ENCODE results near the gene SPECC1. TPM values are rescaled to one million over a fixed set of nuclear protein-coding genes. Genes with fewer than 3 reads are reported as not detected.

SPECC1 gene
- polyA plus RNA-seq, 1 experiment, result 13.0 TPM

DNA sequence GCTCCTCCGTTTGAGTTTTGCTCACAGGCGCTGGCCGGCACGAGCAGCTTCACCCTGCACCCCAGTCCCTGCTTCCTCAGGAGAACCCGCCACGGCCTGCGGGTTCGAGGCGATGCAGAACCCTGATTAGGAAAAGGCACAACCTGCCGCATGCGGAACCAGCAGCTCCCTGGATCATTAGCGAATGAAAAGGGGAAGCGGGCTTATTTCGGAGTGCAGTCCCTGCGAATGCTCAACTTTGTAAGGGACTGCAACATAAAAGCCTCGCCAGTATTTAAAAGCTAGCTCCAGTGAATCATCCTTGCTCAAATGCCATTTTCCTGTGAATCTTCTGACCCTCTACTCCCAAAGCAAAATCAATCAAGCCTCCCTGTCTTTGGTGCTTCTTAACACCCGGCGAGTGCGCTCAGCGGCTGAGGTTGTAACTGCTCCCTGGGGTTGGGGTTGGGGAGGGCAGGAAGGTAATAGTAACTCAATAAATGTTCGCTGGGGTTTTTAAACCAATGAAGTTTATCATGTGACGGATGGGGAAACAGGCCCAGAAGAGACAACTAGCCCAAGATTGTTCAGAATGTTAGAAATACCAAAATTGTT lies 30.9 kb upstream of the SPECC1 start:
- Histone ChIP-seq H3K36me3 (ENCODE audit: control insufficient read depth, insufficient read depth, low read length) (no peaks in the 10 kb centered on the region), H3K27me3 (ENCODE audit: control insufficient read depth, insufficient read depth, low read length) (no peaks in the 10 kb centered on the region), H3K4me3 (ENCODE audit: low read depth, low read length) (peak overlapping the region; percentile 68)
- no peak for DNase-seq (ENCODE audit: low read depth)
- POLR2A ChIA-PET, result no interaction called here
- CTCF ChIA-PET, result interaction anchor here (0.9 to 1.5 kb wide), 5 partner anchors 10 to 249 kb away, joined by 3 to 4 read pairs (median 3); no protein-coding TSS in a partner anchor
- TF ChIP-seq, protein P1, sequence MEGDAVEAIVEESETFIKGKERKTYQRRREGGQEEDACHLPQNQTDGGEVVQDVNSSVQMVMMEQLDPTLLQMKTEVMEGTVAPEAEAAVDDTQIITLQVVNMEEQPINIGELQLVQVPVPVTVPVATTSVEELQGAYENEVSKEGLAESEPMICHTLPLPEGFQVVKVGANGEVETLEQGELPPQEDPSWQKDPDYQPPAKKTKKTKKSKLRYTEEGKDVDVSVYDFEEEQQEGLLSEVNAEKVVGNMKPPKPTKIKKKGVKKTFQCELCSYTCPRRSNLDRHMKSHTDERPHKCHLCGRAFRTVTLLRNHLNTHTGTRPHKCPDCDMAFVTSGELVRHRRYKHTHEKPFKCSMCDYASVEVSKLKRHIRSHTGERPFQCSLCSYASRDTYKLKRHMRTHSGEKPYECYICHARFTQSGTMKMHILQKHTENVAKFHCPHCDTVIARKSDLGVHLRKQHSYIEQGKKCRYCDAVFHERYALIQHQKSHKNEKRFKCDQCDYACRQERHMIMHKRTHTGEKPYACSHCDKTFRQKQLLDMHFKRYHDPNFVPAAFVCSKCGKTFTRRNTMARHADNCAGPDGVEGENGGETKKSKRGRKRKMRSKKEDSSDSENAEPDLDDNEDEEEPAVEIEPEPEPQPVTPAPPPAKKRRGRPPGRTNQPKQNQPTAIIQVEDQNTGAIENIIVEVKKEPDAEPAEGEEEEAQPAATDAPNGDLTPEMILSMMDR (IDR thresholded peaks at IDR 0.05; ENCODE audit: insufficient read depth, low read depth, low read length), result no peak

DNA sequence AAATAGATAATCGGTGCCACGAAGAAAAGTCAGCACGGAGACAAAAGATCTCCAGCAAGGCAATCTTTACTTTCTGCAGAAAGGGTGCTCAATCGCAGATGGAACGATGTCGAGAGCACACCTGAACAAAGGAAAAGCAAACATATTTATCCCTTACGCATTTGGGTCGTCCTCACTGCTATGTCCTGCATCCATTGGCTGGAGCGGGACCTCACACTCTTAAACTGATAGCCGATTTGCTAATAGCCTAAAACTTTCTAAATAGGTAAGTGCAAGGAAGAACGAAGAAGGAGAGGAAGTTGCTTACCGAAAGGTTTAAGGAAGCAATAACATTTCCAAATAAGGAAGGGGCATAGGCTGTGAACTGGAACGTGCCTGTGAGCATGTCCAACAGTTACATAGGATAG lies 30.4 kb upstream of the SPECC1 start:
- Histone ChIP-seq H3K27me3 (ENCODE audit: control insufficient read depth, insufficient read depth, low read length) (no peaks in the 10 kb centered on the region), H3K36me3 (ENCODE audit: control insufficient read depth, insufficient read depth, low read length) (no peaks in the 10 kb centered on the region), H3K4me3 (ENCODE audit: low read depth, low read length) (no peak overlapping the region)
- ChIA-PET CTCF (no interaction called here), POLR2A (no interaction called here)
- TF ChIP-seq, protein P1 (IDR thresholded peaks at IDR 0.05; ENCODE audit: insufficient read depth, low read depth, low read length), result no peak
- DNase-seq (ENCODE audit: low read depth), result no peak

DNA sequence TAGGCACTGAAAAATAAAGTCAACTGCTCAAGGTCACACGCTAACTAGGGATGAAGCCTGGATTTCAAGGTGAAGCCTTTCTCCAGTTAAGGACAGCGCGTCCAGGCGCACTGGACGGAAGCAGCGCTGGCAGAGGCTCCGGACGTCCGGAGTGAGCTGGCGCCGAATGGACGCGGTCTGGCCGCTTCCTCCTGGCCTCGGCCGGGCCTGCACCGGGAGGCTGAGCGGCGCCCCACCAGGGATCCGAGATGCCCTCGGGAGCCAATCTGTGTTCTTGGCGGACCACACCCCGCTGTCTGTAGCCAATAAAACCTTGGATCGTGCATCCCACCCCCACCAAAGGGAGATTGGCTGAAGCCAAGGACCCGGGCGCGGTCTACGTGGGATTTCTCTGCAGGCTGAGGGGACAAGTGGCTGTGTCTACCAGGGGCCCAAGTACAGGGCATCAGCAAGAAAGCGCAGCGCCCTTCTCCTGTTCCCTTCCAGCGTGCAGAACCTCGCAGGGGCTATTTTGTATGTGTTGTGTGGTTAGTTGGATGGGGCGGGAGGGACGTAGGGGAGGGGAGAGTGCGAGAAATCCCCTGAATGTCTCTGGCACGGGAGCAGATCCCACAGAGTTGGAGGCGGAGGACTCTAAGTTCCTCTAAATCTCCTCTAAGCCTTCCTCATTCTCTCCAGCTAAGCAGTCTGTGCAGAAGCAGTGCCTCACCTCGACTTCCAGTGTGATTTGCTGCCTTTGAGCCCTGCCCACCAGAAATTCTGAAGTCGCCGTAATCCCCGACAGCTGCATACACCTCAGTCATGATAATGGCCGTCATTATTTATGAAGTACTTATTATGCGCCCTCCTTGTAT lies 29.0 kb upstream of the SPECC1 start:
- Histone ChIP-seq H3K36me3 (ENCODE audit: control insufficient read depth, insufficient read depth, low read length) (no peaks in the 10 kb centered on the region), H3K27me3 (ENCODE audit: control insufficient read depth, insufficient read depth, low read length) (no peaks in the 10 kb centered on the region), H3K4me3 (ENCODE audit: low read depth, low read length) (no peak overlapping the region)
- no peak for DNase-seq (ENCODE audit: low read depth)
- POLR2A ChIA-PET, result no interaction called here
- CTCF ChIA-PET, result interaction anchor here (3.9 kb wide), 1 partner anchor 12 kb away, joined by 18 read pairs; no protein-coding TSS in a partner anchor
- TF ChIP-seq, protein P1 (IDR thresholded peaks at IDR 0.05; ENCODE audit: insufficient read depth, low read depth, low read length), result no peak

- no peak overlapping the region for H3K4me3 ChIP-seq (ENCODE audit: low read depth, low read length)
- TF ChIP-seq, protein P1 (IDR thresholded peaks at IDR 0.05; ENCODE audit: insufficient read depth, low read depth, low read length), result no peak
- H3K27me3 ChIP-seq (ENCODE audit: control insufficient read depth, insufficient read depth, low read length), result 0 out of 2 replicates have a peak, but pooled peaks cover 2% of the 10 kb centered on the region
- no peak for DNase-seq (ENCODE audit: low read depth)
- POLR2A ChIA-PET, result no interaction called here
- CTCF ChIA-PET, result interaction anchor here (0.6 kb wide), 1 partner anchor 18 kb away, joined by 3 read pairs; no protein-coding TSS in a partner anchor
- no peaks in the 10 kb centered on the region for H3K36me3 ChIP-seq (ENCODE audit: control insufficient read depth, insufficient read depth, low read length)
Measured at GRCh38 chr17:19986941-19987861, 22.0 kb upstream of the SPECC1 start.
